ENCODE data around the gene PDGFD. TPM values are rescaled to one million over a fixed set of nuclear protein-coding genes. Genes with fewer than 3 reads are reported as not detected.

PDGFD gene
- total RNA-seq, 2 experiments from 2014 or later = 0.20 TPM; not detected in 1

- Mint-ChIP-seq H3K4me1 (ENCODE audit: low read depth) (no peaks in the 10 kb centered on the region), H3K27ac (no peak overlapping the region), H3K27me3 (no peaks in the 10 kb centered on the region), H3K36me3 (ENCODE audit: low read depth) (no peaks in the 10 kb centered on the region), H3K9me3 (no peaks in the 10 kb centered on the region), H3K4me3 (no peak overlapping the region)
- TF ChIP-seq, protein P1, sequence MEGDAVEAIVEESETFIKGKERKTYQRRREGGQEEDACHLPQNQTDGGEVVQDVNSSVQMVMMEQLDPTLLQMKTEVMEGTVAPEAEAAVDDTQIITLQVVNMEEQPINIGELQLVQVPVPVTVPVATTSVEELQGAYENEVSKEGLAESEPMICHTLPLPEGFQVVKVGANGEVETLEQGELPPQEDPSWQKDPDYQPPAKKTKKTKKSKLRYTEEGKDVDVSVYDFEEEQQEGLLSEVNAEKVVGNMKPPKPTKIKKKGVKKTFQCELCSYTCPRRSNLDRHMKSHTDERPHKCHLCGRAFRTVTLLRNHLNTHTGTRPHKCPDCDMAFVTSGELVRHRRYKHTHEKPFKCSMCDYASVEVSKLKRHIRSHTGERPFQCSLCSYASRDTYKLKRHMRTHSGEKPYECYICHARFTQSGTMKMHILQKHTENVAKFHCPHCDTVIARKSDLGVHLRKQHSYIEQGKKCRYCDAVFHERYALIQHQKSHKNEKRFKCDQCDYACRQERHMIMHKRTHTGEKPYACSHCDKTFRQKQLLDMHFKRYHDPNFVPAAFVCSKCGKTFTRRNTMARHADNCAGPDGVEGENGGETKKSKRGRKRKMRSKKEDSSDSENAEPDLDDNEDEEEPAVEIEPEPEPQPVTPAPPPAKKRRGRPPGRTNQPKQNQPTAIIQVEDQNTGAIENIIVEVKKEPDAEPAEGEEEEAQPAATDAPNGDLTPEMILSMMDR (IDR thresholded peaks at IDR 0.05) = no peak
- intact Hi-C loops (cut with micrococcal nuclease) = no loop called here
- CTCF ChIA-PET = no interaction called here
- ATAC-seq = no peak
- no peak for DNase-seq
- POLR2A ChIA-PET = interaction anchor here (0.6 kb wide), 1 partner anchor 17 kb away, joined by 3 read pairs; no protein-coding TSS in a partner anchor
These were observed 239.6 kb downstream of the PDGFD start for GRCh38 chr11:103924166-103925013.

GRCh38 chr11:103923451-103923931 is 240.5 kb downstream of the PDGFD start:
- H3K36me3 Mint-ChIP-seq (ENCODE audit: low read depth) = no peaks in the 10 kb centered on the region
- H3K4me1 Mint-ChIP-seq (ENCODE audit: low read depth) = no peaks in the 10 kb centered on the region
- intact Hi-C loops (cut with micrococcal nuclease) = no loop called here
- no peaks in the 10 kb centered on the region for H3K9me3 Mint-ChIP-seq
- no peak overlapping the region for H3K4me3 Mint-ChIP-seq
- ATAC-seq (no peak), DNase-seq (no peak)
- CTCF ChIA-PET = no interaction called here
- TF ChIP-seq, protein P1 (IDR thresholded peaks at IDR 0.05) = no peak
- H3K27me3 Mint-ChIP-seq = no peaks in the 10 kb centered on the region
- H3K27ac Mint-ChIP-seq = no peak overlapping the region
- POLR2A ChIA-PET = interaction anchor here (0.6 kb wide), 1 partner anchor 1190 kb away, joined by 3 read pairs; no protein-coding TSS in a partner anchor

DNA sequence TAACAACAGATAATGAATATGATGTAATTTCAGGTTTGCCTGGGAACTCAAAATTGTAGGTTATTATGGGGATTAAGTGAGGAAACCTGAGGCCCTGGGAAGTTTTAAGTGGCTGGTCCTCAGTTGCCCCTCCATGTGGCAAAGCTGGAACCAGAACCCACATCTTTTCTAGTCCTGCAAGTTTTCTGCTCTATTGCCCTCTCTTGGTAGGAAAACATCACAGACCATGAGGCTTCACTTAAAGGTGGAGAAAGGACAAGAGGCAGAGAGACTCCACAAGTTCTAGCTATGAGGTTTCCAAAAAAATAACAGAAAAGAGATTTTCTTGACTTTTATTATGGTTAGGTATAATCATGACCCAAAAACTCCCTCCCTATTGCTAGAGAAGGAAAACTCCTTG is 243.0 kb downstream of the PDGFD start:
- H3K4me1 Mint-ChIP-seq (ENCODE audit: low read depth) = no peaks in the 10 kb centered on the region
- H3K4me3 Mint-ChIP-seq = no peak overlapping the region
- ChIA-PET POLR2A (no interaction called here), CTCF (no interaction called here)
- peaks cover 3% of the 10 kb centered on the region for H3K9me3 Mint-ChIP-seq
- ATAC-seq (no peak), DNase-seq (no peak)
- no peak overlapping the region for H3K27ac Mint-ChIP-seq
- H3K27me3 Mint-ChIP-seq = no peaks in the 10 kb centered on the region
- intact Hi-C loops (cut with micrococcal nuclease) = no loop called here
- H3K36me3 Mint-ChIP-seq (ENCODE audit: low read depth) = no peaks in the 10 kb centered on the region
- TF ChIP-seq, protein P1 (IDR thresholded peaks at IDR 0.05) = no peak

DNA sequence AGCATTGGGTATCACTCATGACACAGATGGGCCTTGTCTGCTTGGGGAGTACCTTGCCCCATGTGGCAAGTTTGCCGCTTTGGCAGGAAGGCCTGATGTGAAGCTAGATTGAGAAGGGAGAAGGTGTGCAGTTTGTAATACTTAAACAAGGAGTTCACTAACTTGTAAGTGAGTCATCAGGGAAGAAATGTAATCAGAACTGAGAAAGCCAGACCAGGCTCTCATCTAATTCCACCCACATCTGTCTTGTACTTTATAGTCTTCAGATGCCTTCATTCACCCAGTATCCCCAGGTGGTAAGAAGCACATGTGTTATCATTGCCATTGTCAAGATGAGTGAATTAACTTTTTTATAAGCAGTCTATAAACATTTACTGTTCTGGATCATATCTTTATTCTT is 243.5 kb downstream of the PDGFD start:
- no peaks in the 10 kb centered on the region for H3K4me1 Mint-ChIP-seq (ENCODE audit: low read depth)
- POLR2A ChIA-PET = no interaction called here

DNA sequence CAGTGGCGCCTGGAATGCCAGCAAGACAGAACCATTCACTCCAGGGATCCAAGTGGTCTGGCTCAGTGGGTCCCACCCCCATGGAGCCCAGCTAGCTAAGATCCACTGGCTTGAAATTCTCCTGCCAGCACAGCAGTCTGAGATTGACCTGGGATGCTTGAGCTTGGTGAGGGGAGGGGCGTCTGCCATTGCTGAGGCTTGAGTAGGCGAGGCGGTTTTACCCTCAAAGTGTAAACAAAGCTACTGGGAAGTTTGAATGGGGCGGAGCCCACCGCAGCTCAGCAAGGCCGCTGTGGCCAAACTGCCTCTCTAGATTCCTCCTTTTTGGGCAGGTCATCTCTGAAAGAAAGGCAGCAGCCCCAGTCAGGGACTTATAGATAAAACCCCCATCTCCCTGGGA is 253.2 kb downstream of the PDGFD start:
- POLR2A ChIA-PET = no interaction called here
- Mint-ChIP-seq H3K4me3 (no peak overlapping the region), H3K27me3 (no peaks in the 10 kb centered on the region), H3K27ac (no peak overlapping the region), H3K9me3 (peaks cover 27% of the 10 kb centered on the region), H3K4me1 (ENCODE audit: low read depth) (no peaks in the 10 kb centered on the region), H3K36me3 (ENCODE audit: low read depth) (no peaks in the 10 kb centered on the region)
- TF ChIP-seq, protein P1 (IDR thresholded peaks at IDR 0.05) = no peak
- no peak for ATAC-seq
- CTCF ChIA-PET = no interaction called here
- intact Hi-C loops (cut with micrococcal nuclease) = no loop called here
- no peak for DNase-seq

More for the DNA sequence above, 243.5 kb downstream of the PDGFD start:
- DNase-seq (no peak), ATAC-seq (no peak)
- intact Hi-C loops (cut with micrococcal nuclease) = no loop called here
- Mint-ChIP-seq H3K9me3 (peaks cover 5% of the 10 kb centered on the region), H3K27me3 (no peaks in the 10 kb centered on the region), H3K27ac (no peak overlapping the region), H3K4me3 (no peak overlapping the region), H3K36me3 (ENCODE audit: low read depth) (no peaks in the 10 kb centered on the region)
- TF ChIP-seq, protein P1 (IDR thresholded peaks at IDR 0.05) = no peak
- CTCF ChIA-PET = no interaction called here
